ENCODE measurements around the gene BLOC1S5.

Gene BLOC1S5

GRCh38 chr6:8073758-8074157 is 9.6 kb upstream of the BLOC1S5 start:
- peaks cover 11% of the 10 kb centered on the region for H3K4me1 ChIP-seq (ENCODE audit: low read length)
- no peak overlapping the region for H2AFZ ChIP-seq (ENCODE audit: low read depth, low read length)
- H3K27me3 ChIP-seq (ENCODE audit: low read depth, low read length): no peaks in the 10 kb centered on the region
- no peak overlapping the region for H3K27ac ChIP-seq (ENCODE audit: low read length)
- no peaks in the 10 kb centered on the region for H3K9me3 ChIP-seq (ENCODE audit: insufficient read depth, low read length)
- H3K4me3 ChIP-seq (ENCODE audit: low read length): no peak overlapping the region
- no peaks in the 10 kb centered on the region for H4K20me1 ChIP-seq (ENCODE audit: insufficient read depth, low read length)
- no peak overlapping the region for H3K4me2 ChIP-seq (ENCODE audit: low read length)
- no peaks in the 10 kb centered on the region for H3K36me3 ChIP-seq (replicated peaks; ENCODE audit: low read depth, low read length)
- no peaks in the 10 kb centered on the region for H3K79me2 ChIP-seq (ENCODE audit: low read length)
- H3K9ac ChIP-seq (ENCODE audit: low read length): no peak overlapping the region
- TF ChIP-seq CTCF (IDR thresholded peaks at IDR 0.05; ENCODE audit: low read depth, low read length): no peak
- TF ChIP-seq EZH2phosphoT487 (IDR thresholded peaks at IDR 0.05; ENCODE audit: low read depth): no peak

GRCh38 chr6:8070718-8071117 is 6.5 kb upstream of the BLOC1S5 start:
- Histone ChIP-seq H3K4me3 (ENCODE audit: low read length) (no peak overlapping the region), H3K4me2 (ENCODE audit: low read length) (no peak overlapping the region), H3K36me3 (replicated peaks; ENCODE audit: low read depth, low read length) (no peaks in the 10 kb centered on the region), H3K9ac (ENCODE audit: low read length) (no peak overlapping the region), H3K9me3 (ENCODE audit: insufficient read depth, low read length) (no peaks in the 10 kb centered on the region), H3K79me2 (ENCODE audit: low read length) (no peaks in the 10 kb centered on the region), H4K20me1 (ENCODE audit: insufficient read depth, low read length) (no peaks in the 10 kb centered on the region), H3K27ac (ENCODE audit: low read length) (no peak overlapping the region), H3K27me3 (ENCODE audit: low read depth, low read length) (no peaks in the 10 kb centered on the region), H3K4me1 (ENCODE audit: low read length) (peaks cover 15% of the 10 kb centered on the region), H2AFZ (ENCODE audit: low read depth, low read length) (no peak overlapping the region)
- no peak for TF ChIP-seq CTCF (IDR thresholded peaks at IDR 0.05; ENCODE audit: low read depth, low read length)
- TF ChIP-seq EZH2phosphoT487 (IDR thresholded peaks at IDR 0.05; ENCODE audit: low read depth): no peak

- Histone ChIP-seq H3K27me3 (ENCODE audit: low read depth, low read length) (no peaks in the 10 kb centered on the region), H3K27ac (ENCODE audit: low read length) (no peak overlapping the region), H4K20me1 (ENCODE audit: insufficient read depth, low read length) (no peaks in the 10 kb centered on the region), H3K4me2 (ENCODE audit: low read length) (no peak overlapping the region), H3K9me3 (ENCODE audit: insufficient read depth, low read length) (no peaks in the 10 kb centered on the region), H3K36me3 (replicated peaks; ENCODE audit: low read depth, low read length) (no peaks in the 10 kb centered on the region), H3K79me2 (ENCODE audit: low read length) (no peaks in the 10 kb centered on the region), H2AFZ (ENCODE audit: low read depth, low read length) (no peak overlapping the region), H3K4me3 (ENCODE audit: low read length) (no peak overlapping the region), H3K4me1 (ENCODE audit: low read length) (peaks cover 25% of the 10 kb centered on the region), H3K9ac (ENCODE audit: low read length) (no peak overlapping the region)
- TF ChIP-seq EZH2phosphoT487 (IDR thresholded peaks at IDR 0.05; ENCODE audit: low read depth): no peak
- TF ChIP-seq CTCF (IDR thresholded peaks at IDR 0.05; ENCODE audit: low read depth, low read length): no peak
Observed at GRCh38 chr6:8069631-8070284, 5.6 kb upstream of the BLOC1S5 start.

- H3K9ac ChIP-seq (ENCODE audit: low read length): no peak overlapping the region
- H2AFZ ChIP-seq (ENCODE audit: low read depth, low read length): no peak overlapping the region
- H3K9me3 ChIP-seq (ENCODE audit: insufficient read depth, low read length): no peaks in the 10 kb centered on the region
- no peaks in the 10 kb centered on the region for H4K20me1 ChIP-seq (ENCODE audit: insufficient read depth, low read length)
- peaks cover 28% of the 10 kb centered on the region for H3K4me1 ChIP-seq (ENCODE audit: low read length)
- no peak overlapping the region for H3K4me2 ChIP-seq (ENCODE audit: low read length)
- TF ChIP-seq EZH2phosphoT487 (IDR thresholded peaks at IDR 0.05; ENCODE audit: low read depth) (no peak), CTCF (IDR thresholded peaks at IDR 0.05; ENCODE audit: low read depth, low read length) (no peak)
- H3K27me3 ChIP-seq (ENCODE audit: low read depth, low read length): no peaks in the 10 kb centered on the region
- no peaks in the 10 kb centered on the region for H3K36me3 ChIP-seq (replicated peaks; ENCODE audit: low read depth, low read length)
- no peak overlapping the region for H3K27ac ChIP-seq (ENCODE audit: low read length)
- no peak overlapping the region for H3K4me3 ChIP-seq (ENCODE audit: low read length)
- peaks cover under 1% of the 10 kb centered on the region; the same call in 1 of the 2 replicates for H3K79me2 ChIP-seq (ENCODE audit: low read length)
Observed at GRCh38 chr6:8069151-8069550, 5.0 kb upstream of the BLOC1S5 start.

Data from OCI-LY3 (cell line).